PC-9 (cell line): Measurements from ENCODE around the gene HIRA. TPM values are rescaled to one million over a fixed set of nuclear protein-coding genes. Genes with fewer than 3 reads are reported as not detected.
A peak's percentile ranks its signal among the peaks of the same experiment; 100 is the strongest.

ENCODE experiments used
- Bru-seq: library from RNA; stranded (reverse); fragments of 400-500 nt; gene quantifications from one replicate; lab custom pipeline; 2021; lab: Mats Ljungman, UMichigan
- BruChase-seq, 2 experiments: library from RNA; stranded (reverse); fragments of 400-500 nt; gene quantifications; one replicate each; lab custom pipeline; 2021; lab: Mats Ljungman, UMichigan
- BruUV-seq: library from RNA; stranded (reverse); fragments of 400-500 nt; replicated peaks from 2 replicates; lab custom pipeline; 2021; lab: Mats Ljungman, UMichigan
- CTCF ChIA-PET: fragments of 300-600 bp; sonication (Branson Sonifier 250); formaldehyde crosslinking; loops from one replicate; lab custom pipeline; 2022; ENCODE audit warnings: antibody characterized with exemption; lab: Charles Lee
- POLR2A ChIA-PET: fragments of 300-600 bp; sonication (Branson Sonifier 250); formaldehyde crosslinking; loops from one replicate; lab custom pipeline; 2022; ENCODE audit warnings: antibody characterized with exemption; ENCODE audit not compliant: unreplicated experiment; lab: Charles Lee
- DNase-seq, 2 experiments: peaks; one replicate each; pipeline versions ENCODE4 v3.0.0 to v3.0.0-alpha.2; 2015 to 2022; ENCODE audit warnings: mixed read lengths in 1 of 2
- H2AFZ ChIP-seq: fragments of 200-600 bp; sonication (generic); 2 replicates; pipeline ENCODE4 v1.8.1; 2017; ENCODE audit warnings: antibody characterized with exemption
- H3F3A ChIP-seq: fragments of 200-600 bp; sonication (generic); 2 replicates; pipeline ENCODE4 v1.8.1; 2017; ENCODE audit warnings: antibody characterized with exemption, mild to moderate bottlenecking, low read depth; ENCODE audit not compliant: insufficient read depth
- H3K27ac ChIP-seq: fragments of 200-600 bp; sonication (generic); 2 replicates; pipeline ENCODE4 v1.6.1; 2016; ENCODE audit warnings: mixed run types
- H3K27me3 ChIP-seq: fragments of 200-600 bp; sonication (generic); 2 replicates; pipeline ENCODE4 v1.6.1; 2016; ENCODE audit warnings: low read depth, mixed run types; ENCODE audit not compliant: insufficient read depth
- H3K36me3 ChIP-seq: fragments of 200-600 bp; sonication (generic); 2 replicates; pipeline ENCODE4 v1.6.1; 2016; ENCODE audit warnings: low read depth, mixed run types
- H3K4me1 ChIP-seq: fragments of 200-600 bp; sonication (generic); replicated peaks from 2 replicates; pipeline ENCODE4 v1.6.1; 2016; ENCODE audit warnings: mixed run types; ENCODE audit not compliant: insufficient read depth
- H3K4me2 ChIP-seq: fragments of 200-600 bp; sonication (generic); 2 replicates; pipeline ENCODE4 v1.6.1; 2017; ENCODE audit warnings: mixed run types
- H3K4me3 ChIP-seq: fragments of 200-600 bp; sonication (generic); 2 replicates; pipeline ENCODE4 v1.6.1; 2016; ENCODE audit warnings: mixed run types
- H3K79me2 ChIP-seq: fragments of 200-600 bp; sonication (generic); 2 replicates; pipeline ENCODE4 v1.6.1; 2017; ENCODE audit warnings: low read depth, mixed run types
- H3K9me2 ChIP-seq: fragments of 200-600 bp; sonication (generic); 2 replicates; pipeline ENCODE4 v1.8.1; 2017; ENCODE audit warnings: mild to moderate bottlenecking; ENCODE audit not compliant: insufficient read depth
- H3K9me3 ChIP-seq: fragments of 200-600 bp; sonication (generic); 2 replicates; pipeline ENCODE4 v1.8.1; 2016; ENCODE audit warnings: low read depth; ENCODE audit not compliant: insufficient read depth
- H4K20me1 ChIP-seq: fragments of 200-600 bp; sonication (generic); 2 replicates; pipeline ENCODE4 v1.8.1; 2017; ENCODE audit not compliant: insufficient read depth
- CTCF ChIP-seq: fragments of 200-600 bp; sonication (generic); conservative IDR thresholded peaks from 2 replicates; pipeline ENCODE4 v1.6.1; 2017; ENCODE audit warnings: mixed run types, antibody characterized with exemption, mild to moderate bottlenecking, moderate library complexity
- EZH2 ChIP-seq: fragments of 200-600 bp; sonication (generic); IDR thresholded peaks from 2 replicates; pipeline ENCODE4 v1.8.0; 2017; ENCODE audit warnings: antibody characterized with exemption, low read depth
- intact Hi-C: fragments of 100-400 bp; cut with micrococcal nuclease; formaldehyde crosslinking; loops from one replicate; pipeline ENCODE4 v1.10.0; 2022; ENCODE audit not compliant: unreplicated experiment
- long read RNA-seq: library from polyadenylated mRNA; stranded (forward); transcript quantifications from one replicate; pipeline ENCODE4 v2.0.0, GENCODE V29; 2022
- total RNA-seq: library from RNA; stranded (reverse); gene quantifications from 2 replicates; pipeline ENCODE4 v1.2.3, GENCODE V29; 2021

The HIRA gene
- total RNA-seq (13.7 and 19.2 TPM in 2 replicates), Bru-seq, nascent RNA (percentile 68 among the genes with signal in this experiment), BruChase-seq, experiment 1, labeled RNA remaining after a 2-hour chase (percentile 68 among the genes with signal in this experiment), BruChase-seq, experiment 2, labeled RNA remaining after a 6-hour chase (percentile 64 among the genes with signal in this experiment)
- long read RNA-seq, full-length matches to known transcripts = 1 of 8 reads
- long read RNA-seq, partial matches to known transcripts = 4 of 8 reads
- long read RNA-seq, other reads (novel, unspliced or antisense) = 3 of 8 reads

GRCh38 chr22:19431649-19432132 is at the start of gene HIRA:
Gene HIRA (minus strand): TSS chr22:19431733. CDS start chr22:19431476, 257 bp downstream.
- H3K79me2 ChIP-seq = peaks cover 46% of the 10 kb centered on the region
- no peaks in the 10 kb centered on the region for H3K27me3 ChIP-seq
- BruUV-seq = no TSS peak
- no peaks in the 10 kb centered on the region for H3K36me3 ChIP-seq
- H3K9me3 ChIP-seq = no peaks in the 10 kb centered on the region
- peaks cover 22% of the 10 kb centered on the region; the same call in 1 of the 2 replicates for H4K20me1 ChIP-seq
- DNase-seq = peak; percentile 60 to 75
- H3K4me1 ChIP-seq = peaks cover 8% of the 10 kb centered on the region
- POLR2A ChIA-PET = interaction anchor here (0.7 kb wide), 1 partner anchor 249 kb away, joined by 3 read pairs; no protein-coding TSS in a partner anchor
- intact Hi-C loops = loop anchor here (2.0 kb wide), 1 partner anchor 253 kb away; the partner anchor contains the start of gene SLC25A1
- H3K4me2 ChIP-seq = peak within 1 kb of the TSS; percentile 86
- H2AFZ ChIP-seq = peak within 1 kb of the TSS; percentile 88
- H3K4me3 ChIP-seq = peak within 1 kb of the TSS; percentile 97
- no peak for TF ChIP-seq CTCF
- no peak for TF ChIP-seq EZH2
- H3K27ac ChIP-seq = peak within 1 kb of the TSS; percentile 63; the same call in 1 of the 2 replicates
- no peaks in the 10 kb centered on the region for H3F3A ChIP-seq
- CTCF ChIA-PET = no interaction called here
- no peaks in the 10 kb centered on the region for H3K9me2 ChIP-seq

GRCh38 chr22:19480789-19481188 is 49.3 kb upstream of the HIRA start:
- peaks cover 15% of the 10 kb centered on the region for H3K4me1 ChIP-seq
- H3K4me3 ChIP-seq = peak overlapping the region; percentile 75; the same call in 1 of the 2 replicates
- TF ChIP-seq CTCF (no peak), EZH2 (no peak)
- no peak overlapping the region for H3K27ac ChIP-seq
- H2AFZ ChIP-seq = no peak overlapping the region
- intact Hi-C loops = no loop called here
- no peaks in the 10 kb centered on the region for H3K36me3 ChIP-seq
- no TSS peak for BruUV-seq
- DNase-seq = no peak
- no peaks in the 10 kb centered on the region for H3K9me2 ChIP-seq
- ChIA-PET CTCF (no interaction called here), POLR2A (no interaction called here)
- H3K27me3 ChIP-seq = no peaks in the 10 kb centered on the region
- H3K4me2 ChIP-seq = peak overlapping the region; percentile 83
- peaks cover 40% of the 10 kb centered on the region for H3K79me2 ChIP-seq
- H4K20me1 ChIP-seq = peaks cover 18% of the 10 kb centered on the region
- no peaks in the 10 kb centered on the region for H3F3A ChIP-seq
- no peaks in the 10 kb centered on the region for H3K9me3 ChIP-seq

- POLR2A ChIA-PET = interaction anchor here (0.6 kb wide), 2 partner anchors 369 to 551 kb away, joined by 3 to 5 read pairs; no protein-coding TSS in a partner anchor
- Histone ChIP-seq H3K9me3 (no peaks in the 10 kb centered on the region), H3K27ac (no peak overlapping the region), H4K20me1 (peaks cover 22% of the 10 kb centered on the region), H3K79me2 (peaks cover 46% of the 10 kb centered on the region), H3K36me3 (no peaks in the 10 kb centered on the region), H3K4me2 (peak overlapping the region; percentile 83), H3F3A (no peaks in the 10 kb centered on the region), H3K4me1 (peaks cover 15% of the 10 kb centered on the region), H3K9me2 (no peaks in the 10 kb centered on the region), H3K4me3 (peak overlapping the region; percentile 75), H2AFZ (peak overlapping the region; percentile 92), H3K27me3 (no peaks in the 10 kb centered on the region)
- intact Hi-C loops = no loop called here
- BruUV-seq = no TSS peak
- no peak for DNase-seq
- CTCF ChIA-PET = interaction anchor here (0.6 kb wide), 1 partner anchor 570 kb away, joined by 4 read pairs; no protein-coding TSS in a partner anchor
- TF ChIP-seq EZH2 (no peak), CTCF (no peak)
Measured at GRCh38 chr22:19480173-19480568, 48.6 kb upstream of the HIRA start.
